Midbrain (tissue), 1 donor: Measurements from ENCODE around the gene GALNT7.

Experiments used
- DNase-seq: peaks from one replicate; lab custom pipeline; 2025; lab: John Stamatoyannopoulos, UW

Gene GALNT7

GRCh38 chr4:173346074-173346473 is 177.5 kb downstream of the GALNT7 start:
- no peak for DNase-seq

- DNase-seq, result no peak
Observed at GRCh38 chr4:173347467-173347866, 178.9 kb downstream of the GALNT7 start.

DNA sequence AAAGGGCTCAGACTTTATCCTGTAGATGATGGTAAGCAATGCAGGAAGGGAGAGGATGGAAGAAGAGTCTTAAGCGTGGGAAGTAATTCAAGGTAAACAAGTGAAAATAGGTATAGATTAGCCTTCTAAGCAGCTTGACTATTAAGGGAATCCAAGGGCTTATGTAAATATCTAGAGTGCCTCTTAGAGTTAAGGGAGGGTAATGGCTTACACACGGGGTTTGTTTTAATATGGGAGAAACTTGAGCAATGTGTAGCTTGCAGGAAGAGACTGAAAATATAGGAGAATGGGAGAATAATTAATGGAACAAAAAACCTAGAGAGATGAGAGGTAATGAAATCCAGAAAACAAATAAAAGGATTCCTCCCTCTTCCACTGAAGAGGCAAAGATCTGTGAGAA is 189.3 kb downstream of the GALNT7 start:
- no peak for DNase-seq

GRCh38 chr4:173360587-173361221 is 192.1 kb downstream of the GALNT7 start:
- DNase-seq, result no peak

- DNase-seq, result no peak
Observed at GRCh38 chr4:173362666-173363065, 194.1 kb downstream of the GALNT7 start.

GRCh38 chr4:173365359-173365996 is 196.9 kb downstream of the GALNT7 start:
- no peak for DNase-seq

DNA sequence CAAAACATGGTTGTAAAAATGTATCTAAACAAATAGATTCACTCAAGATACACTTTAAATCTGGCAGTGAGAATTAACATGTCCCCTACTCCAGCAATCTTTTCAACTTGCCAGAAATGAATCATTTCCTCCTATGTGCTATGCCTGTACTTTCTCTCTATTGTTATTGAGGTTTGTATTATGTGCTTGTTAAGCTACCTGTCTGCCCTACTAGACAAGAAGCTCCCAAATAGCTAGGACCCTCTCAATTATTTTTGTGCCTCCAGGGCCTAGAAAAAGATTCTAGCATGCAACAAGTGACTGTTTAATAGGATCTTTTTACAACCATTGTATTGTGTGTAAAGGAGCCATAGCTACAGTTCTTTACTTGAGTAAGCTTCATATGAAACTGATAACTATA is 198.7 kb downstream of the GALNT7 start:
- no peak for DNase-seq

DNA sequence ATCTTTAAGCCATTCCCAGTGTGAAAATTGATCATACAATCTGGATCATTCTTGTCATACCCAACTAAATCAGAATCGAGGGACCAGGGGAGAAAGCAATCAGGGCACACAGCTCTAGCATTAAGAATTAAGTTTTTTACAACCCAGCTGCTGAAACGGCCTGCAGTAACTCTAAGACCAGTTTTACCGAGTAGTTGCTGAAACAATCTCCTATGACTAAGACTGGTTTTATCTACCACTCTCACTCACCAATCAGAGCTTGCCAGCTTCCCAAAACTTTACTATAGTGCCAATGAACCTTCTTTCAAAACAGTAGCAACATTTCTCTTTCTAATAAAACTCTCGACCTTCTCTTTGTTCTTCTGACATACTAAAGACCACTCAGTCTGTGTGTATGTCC is 199.3 kb downstream of the GALNT7 start:
- DNase-seq, result peak; percentile 11

DNA sequence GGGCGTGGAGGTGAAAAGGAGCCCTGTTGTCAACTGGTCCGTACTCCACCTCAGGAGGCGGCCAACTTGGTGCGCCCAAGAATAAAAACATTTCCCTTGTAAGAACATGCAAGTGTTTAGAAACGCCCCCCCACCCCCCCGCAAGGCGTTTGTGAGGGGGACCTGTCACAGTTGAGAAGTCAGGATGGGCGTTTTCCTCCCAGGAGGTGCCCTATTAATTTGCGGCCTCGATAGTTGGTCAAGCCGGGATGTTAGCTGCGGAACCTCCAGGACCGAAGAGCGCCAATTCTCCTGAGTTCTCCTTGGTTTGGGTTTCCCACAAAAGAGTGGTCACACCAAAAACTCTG is 201.5 kb downstream of the GALNT7 start:
- no peak for DNase-seq

GRCh38 chr4:173370477-173371291 is 202.1 kb downstream of the GALNT7 start, which contains the start of gene SAP30:
SAP30 (plus strand) TSS chr4:173370954; CDS start chr4:173371183, 229 bp downstream.
- DNase-seq, result peak; percentile 97

GRCh38 chr4:173371292-173372192 is 202.9 kb downstream of the GALNT7 start:
- DNase-seq, result peak; percentile 78
